IMR-90 (cell line): ENCODE data around the gene TFDP2.

Experiments used
- CEBPB ChIP-seq: IDR thresholded peaks from 2 replicates; pipeline ENCODE4 v1.6.1; 2012; ENCODE audit warnings: low read depth, low read length, improper control_type of control experiment
- MAZ ChIP-seq: IDR thresholded peaks from 2 replicates; pipeline ENCODE4 v1.6.1; 2012; ENCODE audit warnings: low read depth, mild to moderate bottlenecking, low read length, improper control_type of control experiment, moderate library complexity, borderline replicate concordance
- NFE2L2 ChIP-seq: fragments of 150-350 bp; IDR thresholded peaks from 2 replicates; pipeline ENCODE4 v1.6.1; 2016; ENCODE audit warnings: low read depth, mild to moderate bottlenecking, low read length
- POLR2A ChIP-seq: IDR thresholded peaks from 2 replicates; pipeline ENCODE4 v1.6.1; 2012; ENCODE audit warnings: mild to moderate bottlenecking, low read depth, low read length
- RAD21 ChIP-seq: IDR thresholded peaks from 2 replicates; pipeline ENCODE4 v1.6.1; 2012; ENCODE audit warnings: low read length, improper control_type of control experiment
- RFX5 ChIP-seq: IDR thresholded peaks from 2 replicates; pipeline ENCODE4 v1.8.0; 2012; ENCODE audit warnings: low read depth, mild to moderate bottlenecking, low read length, moderate library complexity
- TF ChIP-seq, protein P1 (sequence below): conservative IDR thresholded peaks from 2 replicates; pipeline ENCODE4 v1.5.1; 2012; ENCODE audit warnings: mild to moderate bottlenecking, low read depth, low read length, improper control_type of control experiment

DNA sequence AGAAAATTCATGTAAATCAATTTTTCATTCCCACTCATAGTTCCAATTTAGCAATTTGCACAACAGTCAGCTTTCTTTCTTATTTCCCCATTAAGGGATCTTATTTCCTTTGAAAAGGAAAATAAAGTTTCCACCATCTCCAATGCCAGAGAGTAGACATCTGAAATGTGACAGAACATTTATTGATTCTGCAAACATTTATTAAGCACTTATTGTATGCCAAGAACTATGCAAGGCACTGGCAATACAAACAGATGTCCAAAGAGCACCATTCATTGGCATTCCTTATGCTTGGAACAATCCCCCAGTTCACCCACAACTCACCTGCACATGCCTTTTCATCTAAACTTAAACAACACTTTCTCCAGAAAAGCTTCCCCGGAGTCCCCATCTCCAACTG is 2.5 kb upstream of the TFDP2 start:
- TF ChIP-seq, protein P1, sequence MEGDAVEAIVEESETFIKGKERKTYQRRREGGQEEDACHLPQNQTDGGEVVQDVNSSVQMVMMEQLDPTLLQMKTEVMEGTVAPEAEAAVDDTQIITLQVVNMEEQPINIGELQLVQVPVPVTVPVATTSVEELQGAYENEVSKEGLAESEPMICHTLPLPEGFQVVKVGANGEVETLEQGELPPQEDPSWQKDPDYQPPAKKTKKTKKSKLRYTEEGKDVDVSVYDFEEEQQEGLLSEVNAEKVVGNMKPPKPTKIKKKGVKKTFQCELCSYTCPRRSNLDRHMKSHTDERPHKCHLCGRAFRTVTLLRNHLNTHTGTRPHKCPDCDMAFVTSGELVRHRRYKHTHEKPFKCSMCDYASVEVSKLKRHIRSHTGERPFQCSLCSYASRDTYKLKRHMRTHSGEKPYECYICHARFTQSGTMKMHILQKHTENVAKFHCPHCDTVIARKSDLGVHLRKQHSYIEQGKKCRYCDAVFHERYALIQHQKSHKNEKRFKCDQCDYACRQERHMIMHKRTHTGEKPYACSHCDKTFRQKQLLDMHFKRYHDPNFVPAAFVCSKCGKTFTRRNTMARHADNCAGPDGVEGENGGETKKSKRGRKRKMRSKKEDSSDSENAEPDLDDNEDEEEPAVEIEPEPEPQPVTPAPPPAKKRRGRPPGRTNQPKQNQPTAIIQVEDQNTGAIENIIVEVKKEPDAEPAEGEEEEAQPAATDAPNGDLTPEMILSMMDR = no peak
- TF ChIP-seq POLR2A = no peak
- no peak for TF ChIP-seq RFX5
- no peak for TF ChIP-seq CEBPB
- no peak for TF ChIP-seq NFE2L2
- no peak for TF ChIP-seq RAD21
- no peak for TF ChIP-seq MAZ
